ENCODE results near the gene GAS1. TPM values are rescaled to one million over a fixed set of nuclear protein-coding genes. Genes with fewer than 3 reads are reported as not detected.

GAS1 gene
- total RNA-seq, 2 experiments from 2014 or later, result 0.11 to 0.21 TPM

DNA sequence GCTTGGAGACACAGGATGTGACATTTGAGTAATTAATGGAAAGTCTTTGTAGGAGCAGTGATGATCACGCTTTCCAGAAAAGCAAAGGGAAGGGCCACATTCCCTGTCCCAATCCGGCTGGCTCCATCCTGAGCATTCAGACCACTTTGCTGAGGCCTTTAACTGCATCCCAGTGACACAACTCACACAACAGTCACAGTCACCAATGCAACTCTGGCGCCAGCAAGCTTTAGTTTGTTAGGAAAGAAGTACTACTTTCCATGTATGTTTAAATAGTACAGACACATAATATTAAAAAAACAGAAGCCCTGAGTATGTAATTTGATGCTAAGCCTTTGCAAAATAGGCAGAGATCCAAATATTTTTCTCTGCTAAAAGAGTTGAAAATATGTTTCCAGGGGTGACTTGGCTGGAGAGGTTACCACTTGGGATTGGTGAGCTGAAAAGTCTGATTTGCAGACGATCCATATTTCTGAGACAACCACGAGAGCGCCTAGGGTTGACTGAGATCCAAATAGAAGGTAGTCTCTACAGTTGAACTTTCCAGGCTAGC lies 31.7 kb upstream of the GAS1 start:
- intact Hi-C loops (cut with DNase I, micrococcal nuclease), result no loop called here
- POLR2A ChIA-PET, result no interaction called here
- Mint-ChIP-seq H3K27ac (no peak overlapping the region), H3K4me3 (no peak overlapping the region), H3K9me3 (ENCODE audit: low read depth) (no peaks in the 10 kb centered on the region), H3K36me3 (ENCODE audit: low read depth) (no peaks in the 10 kb centered on the region), H3K4me1 (no peaks in the 10 kb centered on the region), H3K27me3 (peaks cover 35% of the 10 kb centered on the region)
- DNase-seq (no peak), ATAC-seq (no peak)
- CTCF ChIA-PET, result no interaction called here

DNA sequence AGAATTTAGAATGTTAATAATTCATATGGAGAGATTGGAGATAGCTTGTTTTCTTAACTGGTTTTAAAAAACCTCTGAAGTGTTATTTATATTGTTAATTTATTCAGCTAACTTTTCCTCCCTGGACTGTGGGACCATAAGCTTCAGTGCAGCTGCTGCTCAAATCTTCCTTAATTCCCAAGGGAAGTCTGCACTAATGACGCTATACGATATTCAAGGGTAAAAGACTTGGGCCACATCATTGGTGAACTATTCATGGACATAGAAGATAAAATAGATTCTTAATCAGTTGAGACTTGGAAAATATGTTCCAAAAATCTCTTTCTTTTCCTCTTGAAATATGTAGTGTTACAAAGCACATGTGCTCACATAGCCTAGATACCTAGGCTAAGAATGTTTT lies 31.1 kb upstream of the GAS1 start:
- H3K4me1 Mint-ChIP-seq, result no peaks in the 10 kb centered on the region
- DNase-seq (no peak), ATAC-seq (no peak)
- intact Hi-C loops (cut with DNase I, micrococcal nuclease), result no loop called here
- ChIA-PET CTCF (no interaction called here), POLR2A (no interaction called here)
- H3K27ac Mint-ChIP-seq, result no peak overlapping the region
- no peaks in the 10 kb centered on the region for H3K36me3 Mint-ChIP-seq (ENCODE audit: low read depth)
- peaks cover 38% of the 10 kb centered on the region for H3K27me3 Mint-ChIP-seq
- H3K9me3 Mint-ChIP-seq (ENCODE audit: low read depth), result no peaks in the 10 kb centered on the region
- H3K4me3 Mint-ChIP-seq, result no peak overlapping the region

- Mint-ChIP-seq H3K36me3 (ENCODE audit: low read depth) (no peaks in the 10 kb centered on the region), H3K27me3 (peaks cover 34% of the 10 kb centered on the region), H3K4me3 (no peak overlapping the region), H3K4me1 (no peaks in the 10 kb centered on the region), H3K9me3 (ENCODE audit: low read depth) (no peaks in the 10 kb centered on the region), H3K27ac (no peak overlapping the region)
- no peak for ATAC-seq
- intact Hi-C loops (cut with DNase I, micrococcal nuclease), result no loop called here
- POLR2A ChIA-PET, result no interaction called here
- DNase-seq, result no peak
- CTCF ChIA-PET, result no interaction called here
Measured at GRCh38 chr9:86977205-86977835, 30.0 kb upstream of the GAS1 start.

DNA sequence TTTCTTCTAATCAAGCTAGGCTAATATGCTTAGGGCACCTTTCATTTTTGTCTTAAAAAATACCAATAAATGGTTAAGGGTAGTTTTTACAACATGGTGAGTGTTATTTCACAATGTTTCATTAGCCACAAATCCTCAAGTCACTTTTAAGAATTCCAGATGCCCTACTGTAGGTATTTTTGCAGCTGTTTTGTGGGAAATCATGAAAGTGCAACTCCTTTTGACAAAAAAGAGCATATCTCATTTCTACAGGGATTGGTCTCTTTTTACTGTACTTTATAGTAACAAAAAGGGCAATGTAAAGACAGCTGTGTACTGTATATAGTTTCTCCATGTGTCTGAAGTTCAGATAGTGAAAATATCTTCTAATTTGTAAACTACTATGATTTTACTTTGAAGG lies 28.3 kb upstream of the GAS1 start:
- peaks cover 33% of the 10 kb centered on the region for H3K27me3 Mint-ChIP-seq

DNA sequence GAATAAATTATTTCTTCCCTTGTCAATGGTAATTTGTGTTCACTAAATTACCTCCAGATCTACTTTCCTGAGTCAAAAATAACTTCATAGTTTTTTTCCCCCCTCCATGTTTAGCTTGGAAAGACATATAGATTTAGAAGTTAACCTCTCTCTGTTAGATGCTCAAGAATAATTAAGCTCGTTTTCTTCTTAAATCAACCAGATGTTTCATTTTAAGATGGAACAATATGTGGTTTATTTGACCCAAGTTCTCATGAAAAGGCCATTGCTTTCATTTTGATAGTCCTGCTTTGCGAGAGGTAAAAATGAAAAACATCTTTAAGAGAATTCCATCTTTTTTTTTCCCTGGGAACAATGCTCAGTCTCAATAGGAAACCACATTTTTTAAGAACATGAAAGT lies 27.7 kb upstream of the GAS1 start:
- DNase-seq (no peak), ATAC-seq (no peak)
- H3K9me3 Mint-ChIP-seq (ENCODE audit: low read depth), result no peaks in the 10 kb centered on the region
- H3K27ac Mint-ChIP-seq, result no peak overlapping the region
- no peak overlapping the region for H3K4me3 Mint-ChIP-seq
- H3K4me1 Mint-ChIP-seq, result no peaks in the 10 kb centered on the region
- CTCF ChIA-PET, result no interaction called here
- H3K27me3 Mint-ChIP-seq, result peaks cover 30% of the 10 kb centered on the region
- intact Hi-C loops (cut with DNase I, micrococcal nuclease), result no loop called here
- H3K36me3 Mint-ChIP-seq (ENCODE audit: low read depth), result no peaks in the 10 kb centered on the region
- POLR2A ChIA-PET, result no interaction called here

More for the DNA sequence above, 28.3 kb upstream of the GAS1 start:
- Mint-ChIP-seq H3K4me1 (no peaks in the 10 kb centered on the region), H3K4me3 (no peak overlapping the region), H3K9me3 (ENCODE audit: low read depth) (no peaks in the 10 kb centered on the region), H3K36me3 (ENCODE audit: low read depth) (no peaks in the 10 kb centered on the region), H3K27ac (no peak overlapping the region)
- ATAC-seq, result no peak
- CTCF ChIA-PET, result interaction anchor here (0.6 kb wide), 1 partner anchor 259 kb away, joined by 3 read pairs; no protein-coding TSS in a partner anchor
- no peak for DNase-seq
- POLR2A ChIA-PET, result no interaction called here
- intact Hi-C loops (cut with DNase I, micrococcal nuclease), result no loop called here

DNA sequence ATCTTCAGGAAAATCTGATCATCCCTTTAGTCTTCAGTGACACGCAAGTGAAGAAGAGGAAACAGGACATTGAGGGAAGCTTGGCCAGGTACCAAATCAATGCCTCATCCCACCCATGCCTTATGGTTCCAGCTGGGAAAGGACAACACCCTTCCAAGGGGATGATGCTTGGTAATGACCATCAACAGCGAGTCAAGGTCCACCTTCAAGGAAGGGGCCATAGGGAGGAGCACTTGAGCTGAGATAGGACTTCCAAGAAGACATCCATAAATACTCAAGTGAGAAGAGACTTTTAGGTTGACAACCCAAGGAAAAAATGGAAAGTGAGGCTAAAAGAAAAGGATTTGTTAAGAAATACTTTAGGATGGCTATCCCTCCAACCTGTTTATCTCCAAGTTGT lies 27.1 kb upstream of the GAS1 start:
- CTCF ChIA-PET, result no interaction called here

DNA sequence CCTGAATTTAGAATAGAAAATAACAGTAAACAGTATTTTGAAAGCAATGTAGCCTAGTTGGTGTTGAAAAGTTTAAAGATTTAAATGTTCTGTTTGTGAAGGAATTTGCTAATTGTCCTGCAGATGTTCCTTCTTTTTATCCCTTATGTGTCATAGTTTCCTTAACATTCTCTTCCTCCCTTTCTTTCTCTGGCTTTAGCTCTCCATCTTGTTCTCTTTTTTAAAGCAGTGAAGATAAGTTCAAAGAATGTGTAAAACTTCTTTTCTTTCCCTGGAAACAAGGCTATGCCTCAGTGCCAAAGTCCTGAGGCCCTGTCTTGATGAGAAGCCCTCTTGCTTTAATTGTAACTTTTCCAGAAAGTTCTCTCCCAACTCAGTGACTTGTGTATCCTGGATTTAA lies 24.4 kb upstream of the GAS1 start:
- Mint-ChIP-seq H3K9me3 (ENCODE audit: low read depth) (no peaks in the 10 kb centered on the region), H3K27ac (no peak overlapping the region), H3K36me3 (ENCODE audit: low read depth) (no peaks in the 10 kb centered on the region), H3K4me3 (no peak overlapping the region), H3K4me1 (no peaks in the 10 kb centered on the region), H3K27me3 (peaks cover 22% of the 10 kb centered on the region)
- no peak for ATAC-seq
- POLR2A ChIA-PET, result no interaction called here
- DNase-seq, result no peak
- CTCF ChIA-PET, result no interaction called here
- intact Hi-C loops (cut with DNase I, micrococcal nuclease), result no loop called here

More for the DNA sequence above, 27.1 kb upstream of the GAS1 start:
- no peaks in the 10 kb centered on the region for H3K4me1 Mint-ChIP-seq
- H3K27me3 Mint-ChIP-seq, result peaks cover 27% of the 10 kb centered on the region
- no peaks in the 10 kb centered on the region for H3K9me3 Mint-ChIP-seq (ENCODE audit: low read depth)
- ATAC-seq, result no peak
- H3K4me3 Mint-ChIP-seq, result no peak overlapping the region
- no peak overlapping the region for H3K27ac Mint-ChIP-seq
- H3K36me3 Mint-ChIP-seq (ENCODE audit: low read depth), result no peaks in the 10 kb centered on the region
- intact Hi-C loops (cut with DNase I, micrococcal nuclease), result no loop called here
- POLR2A ChIA-PET, result no interaction called here
- no peak for DNase-seq

GRCh38 chr9:86968258-86968920 lies 21.1 kb upstream of the GAS1 start:
- ATAC-seq (no peak), DNase-seq (no peak)
- no peaks in the 10 kb centered on the region for H3K36me3 Mint-ChIP-seq (ENCODE audit: low read depth)
- H3K4me1 Mint-ChIP-seq, result no peaks in the 10 kb centered on the region
- intact Hi-C loops (cut with DNase I, micrococcal nuclease), result no loop called here
- H3K4me3 Mint-ChIP-seq, result no peak overlapping the region
- CTCF ChIA-PET, result interaction anchor here (1.0 kb wide), 1 partner anchor 356 kb away, joined by 3 read pairs; no protein-coding TSS in a partner anchor
- H3K9me3 Mint-ChIP-seq (ENCODE audit: low read depth), result no peaks in the 10 kb centered on the region
- POLR2A ChIA-PET, result no interaction called here
- H3K27me3 Mint-ChIP-seq, result peaks cover 16% of the 10 kb centered on the region
- no peak overlapping the region for H3K27ac Mint-ChIP-seq

DNA sequence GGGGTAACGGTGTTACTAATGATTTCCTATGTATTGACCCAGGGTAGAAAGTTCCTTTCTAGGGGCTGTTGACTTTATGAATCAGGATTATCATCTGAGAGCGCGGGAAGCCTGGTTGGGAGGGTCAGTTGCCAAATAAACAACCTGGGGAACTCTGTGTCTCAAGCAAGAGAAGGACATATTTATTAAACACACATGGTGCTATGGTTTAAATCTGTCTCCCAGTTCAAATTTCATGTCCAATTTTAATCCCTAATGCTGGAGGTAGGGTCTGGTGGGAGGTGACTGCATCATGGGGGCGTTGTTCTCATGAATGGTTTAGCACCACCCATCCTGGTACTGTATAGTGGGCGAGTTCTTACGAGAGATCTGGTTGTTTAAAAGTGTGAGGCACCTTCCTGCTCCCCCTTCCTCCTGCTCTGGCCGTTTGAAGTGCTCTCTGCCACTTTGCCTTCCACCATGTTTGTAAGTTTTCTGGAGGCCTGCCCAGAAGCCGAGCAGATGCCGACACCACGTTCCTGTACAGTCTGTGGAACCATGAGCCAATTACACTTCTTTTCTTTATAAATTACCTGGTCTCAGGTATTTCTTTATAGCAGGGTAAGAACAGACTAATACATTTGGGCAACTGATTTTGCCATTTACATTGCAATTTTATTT lies 19.7 kb upstream of the GAS1 start:
- Mint-ChIP-seq H3K4me1 (no peaks in the 10 kb centered on the region), H3K27me3 (peaks cover 10% of the 10 kb centered on the region), H3K9me3 (ENCODE audit: low read depth) (no peaks in the 10 kb centered on the region), H3K36me3 (ENCODE audit: low read depth) (no peaks in the 10 kb centered on the region), H3K27ac (no peak overlapping the region), H3K4me3 (no peak overlapping the region)
- ChIA-PET POLR2A (no interaction called here), CTCF (no interaction called here)
- no peak for DNase-seq
- no peak for ATAC-seq
- intact Hi-C loops (cut with DNase I, micrococcal nuclease), result no loop called here

DNA sequence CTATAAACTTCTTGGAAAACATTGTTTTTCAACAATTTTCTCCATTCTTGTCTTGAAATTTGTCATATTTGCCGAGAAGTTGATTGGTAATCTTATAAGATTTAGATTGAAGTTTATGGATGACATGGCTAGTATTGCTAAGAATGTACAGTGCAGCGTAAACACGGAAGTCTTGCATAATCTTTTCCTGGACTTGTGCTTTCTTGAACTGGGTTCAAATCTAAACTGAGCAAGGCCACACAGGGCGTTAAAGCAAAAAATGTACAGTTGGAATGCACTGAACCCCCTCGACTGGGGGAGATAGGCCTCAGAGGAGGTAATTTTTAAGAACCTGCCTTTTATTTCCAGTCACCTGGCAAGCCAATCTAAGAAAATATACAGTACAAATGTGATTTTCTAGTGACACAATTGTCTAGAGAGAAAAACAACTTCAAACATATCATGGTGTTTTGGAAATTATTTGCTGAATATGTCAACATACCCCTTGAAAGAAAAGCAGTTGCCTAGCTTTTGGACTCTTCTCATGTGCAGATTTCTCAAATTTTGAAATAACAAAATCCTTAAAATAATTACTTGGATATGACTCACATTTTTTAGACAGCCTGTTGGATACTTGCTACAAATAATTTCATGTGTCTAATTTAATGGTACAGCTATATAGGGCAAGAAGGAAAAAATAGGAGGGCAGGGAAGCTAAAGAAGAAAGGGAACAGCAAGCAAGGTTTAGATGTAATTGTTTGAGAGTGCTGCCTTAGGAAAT lies 18.5 kb upstream of the GAS1 start:
- Mint-ChIP-seq H3K4me3 (no peak overlapping the region), H3K27ac (no peak overlapping the region), H3K36me3 (ENCODE audit: low read depth) (no peaks in the 10 kb centered on the region), H3K27me3 (peaks cover 10% of the 10 kb centered on the region), H3K9me3 (ENCODE audit: low read depth) (no peaks in the 10 kb centered on the region), H3K4me1 (no peaks in the 10 kb centered on the region)
- ChIA-PET CTCF (no interaction called here), POLR2A (no interaction called here)
- no peak for DNase-seq
- intact Hi-C loops (cut with DNase I, micrococcal nuclease), result no loop called here
- no peak for ATAC-seq

DNA sequence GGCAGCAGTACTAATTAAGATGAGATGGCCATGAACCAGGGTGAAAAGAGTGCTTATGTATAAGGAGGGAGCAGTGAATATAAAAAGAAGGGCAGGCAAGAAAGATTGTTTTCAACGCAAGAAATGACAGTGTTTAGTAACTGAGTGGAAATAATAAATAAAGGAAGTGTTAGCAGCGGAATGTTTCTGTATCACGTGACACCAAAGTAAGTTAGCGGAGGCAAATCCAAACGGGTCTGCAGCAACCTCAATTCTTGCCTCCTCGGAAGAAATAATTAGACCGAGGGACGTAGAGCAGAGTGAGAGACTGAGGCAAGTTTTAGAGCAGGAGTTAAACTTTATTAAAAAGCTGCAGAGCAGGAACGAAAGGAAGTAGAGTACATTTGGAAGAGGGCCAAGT lies 15.4 kb upstream of the GAS1 start:
- ChIA-PET POLR2A (no interaction called here), CTCF (no interaction called here)
- Mint-ChIP-seq H3K4me3 (no peak overlapping the region), H3K27me3 (peaks cover 17% of the 10 kb centered on the region), H3K9me3 (ENCODE audit: low read depth) (no peaks in the 10 kb centered on the region), H3K27ac (no peak overlapping the region), H3K36me3 (ENCODE audit: low read depth) (no peaks in the 10 kb centered on the region), H3K4me1 (no peaks in the 10 kb centered on the region)
- DNase-seq (no peak), ATAC-seq (no peak)
- intact Hi-C loops (cut with DNase I, micrococcal nuclease), result no loop called here
